Fibroblast of skin of right quadriceps (primary cell): Measurements from ENCODE around the gene TK1.

Source experiments
- DNase-seq: peaks from one replicate; pipeline ENCODE4 v3.0.0-alpha.2; 2013

TK1 gene

DNA sequence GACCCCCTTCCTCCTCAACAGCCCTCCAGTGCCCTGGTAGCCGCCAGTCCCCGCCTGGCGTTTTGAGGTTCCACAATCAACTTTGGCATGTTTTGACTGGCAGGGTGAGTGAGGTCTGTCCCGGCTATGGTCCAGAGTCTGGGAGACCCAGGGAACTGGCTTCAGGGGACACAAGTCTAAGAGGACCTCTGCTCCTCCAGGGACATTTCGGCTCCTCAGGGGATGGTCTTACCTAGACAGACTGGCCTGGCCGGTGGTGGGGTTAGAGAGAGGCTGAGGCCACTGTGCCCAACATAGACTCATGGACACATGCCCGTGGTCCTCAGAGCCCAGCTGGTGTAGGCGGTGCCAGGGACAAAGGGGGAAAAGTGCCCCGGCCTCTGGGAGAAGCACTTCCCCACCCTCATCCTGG lies 54.1 kb downstream of the TK1 start:
- DNase-seq, result no peak

DNA sequence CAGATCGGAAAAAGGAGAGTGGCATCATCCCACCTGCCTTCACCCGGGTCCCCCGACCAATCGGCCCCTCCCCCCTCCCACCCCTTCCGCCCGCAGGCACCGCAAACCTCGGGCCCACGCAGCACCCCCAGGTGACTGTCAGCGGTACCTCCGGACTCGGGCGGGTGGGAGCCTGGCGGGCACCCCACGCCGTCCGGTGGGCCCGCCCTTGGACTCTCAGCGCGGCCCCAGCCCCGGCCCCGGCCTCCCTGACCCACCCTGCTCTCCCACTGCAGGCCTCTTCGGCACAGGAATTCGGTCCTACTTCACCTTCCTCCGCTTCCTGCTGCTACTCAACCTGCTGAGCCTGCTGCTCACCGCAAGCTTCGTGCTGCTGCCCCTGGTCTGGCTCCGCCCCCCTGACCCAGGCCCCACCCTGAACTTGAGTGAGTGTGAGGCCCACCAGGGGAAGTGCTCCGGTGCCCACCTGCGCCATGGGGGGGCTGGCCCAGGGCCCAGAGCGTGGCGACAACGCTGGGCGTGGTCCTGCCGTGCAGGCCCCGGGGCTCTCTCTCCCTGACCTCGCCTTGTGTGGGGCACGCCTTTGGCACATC lies 54.7 kb downstream of the TK1 start:
- no peak for DNase-seq

- DNase-seq, result no peak
These were observed 55.4 kb downstream of the TK1 start for GRCh38 chr17:78131172-78132083.

GRCh38 chr17:78130437-78131101 lies 56.3 kb downstream of the TK1 start, which contains the start of gene TMC8:
TSS of gene TMC8 (plus strand) at chr17:78130771. CDS start at chr17:78131589, 818 bp downstream.
- no peak for DNase-seq

- no peak for DNase-seq
These were observed 56.8 kb downstream of the TK1 start for GRCh38 chr17:78130090-78130436.

- no peak for DNase-seq
These were observed 57.3 kb downstream of the TK1 start for GRCh38 chr17:78129351-78130089.

GRCh38 chr17:78128551-78129350 lies 58.1 kb downstream of the TK1 start, which contains the start of gene TMC6:
TSS of gene TMC6 (minus strand) at chr17:78128755. CDS start at chr17:78126832, 1,923 bp downstream.
- DNase-seq, result no peak

DNA sequence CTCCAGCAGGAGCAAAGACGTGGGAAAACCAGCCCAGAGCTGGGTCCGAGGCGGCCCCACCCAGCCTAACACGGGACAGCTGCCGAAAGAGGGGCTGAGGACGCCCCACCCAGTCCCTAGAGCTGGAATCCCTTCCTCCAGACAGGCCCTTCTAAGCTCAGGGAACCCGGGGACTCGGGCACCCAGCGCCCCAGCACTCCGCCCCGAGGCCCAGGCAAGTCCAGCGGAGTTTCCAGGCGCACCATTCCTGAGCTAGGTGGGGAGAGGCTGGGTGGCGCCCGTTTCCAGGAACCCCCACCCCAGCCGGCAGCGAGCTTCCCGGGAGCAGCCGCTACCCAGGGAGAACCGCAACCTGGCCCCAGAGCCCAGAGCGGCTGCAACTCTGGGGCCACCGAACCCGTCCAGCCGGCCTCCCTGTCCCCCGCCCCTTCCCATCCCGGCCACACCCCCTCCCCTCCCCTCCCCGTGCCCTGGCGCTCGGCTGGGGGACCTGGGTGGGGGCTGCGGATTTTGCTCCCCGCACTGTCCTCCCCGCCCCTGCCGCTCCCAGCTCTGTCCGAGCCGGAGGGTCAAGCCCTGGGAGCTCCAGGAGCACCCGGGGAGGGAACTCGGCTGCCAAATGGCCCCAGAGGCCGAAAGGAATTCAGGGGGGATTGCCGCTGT lies 58.8 kb downstream of the TK1 start:
- no peak for DNase-seq

- no peak for DNase-seq
These were observed 59.5 kb downstream of the TK1 start for GRCh38 chr17:78127239-78127887.

DNA sequence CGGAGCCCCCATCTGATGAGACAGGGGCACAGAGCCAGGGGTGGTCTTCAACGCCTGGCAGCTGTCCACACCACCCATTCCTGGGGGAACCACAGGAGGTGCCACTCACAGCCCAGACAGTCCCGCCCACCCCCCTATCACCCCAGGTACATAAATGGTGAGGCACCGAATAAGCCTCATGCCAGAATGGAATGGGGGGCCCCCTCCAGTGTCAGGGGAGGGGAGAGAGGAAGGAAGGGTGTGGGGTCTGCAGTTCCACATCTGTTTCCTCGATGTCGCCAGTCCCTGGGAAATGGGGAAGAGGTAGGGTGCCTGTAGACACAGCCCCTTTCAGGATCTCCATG lies 60.0 kb downstream of the TK1 start:
- no peak for DNase-seq

GRCh38 chr17:78125976-78126894 lies 60.6 kb downstream of the TK1 start:
- no peak for DNase-seq

DNA sequence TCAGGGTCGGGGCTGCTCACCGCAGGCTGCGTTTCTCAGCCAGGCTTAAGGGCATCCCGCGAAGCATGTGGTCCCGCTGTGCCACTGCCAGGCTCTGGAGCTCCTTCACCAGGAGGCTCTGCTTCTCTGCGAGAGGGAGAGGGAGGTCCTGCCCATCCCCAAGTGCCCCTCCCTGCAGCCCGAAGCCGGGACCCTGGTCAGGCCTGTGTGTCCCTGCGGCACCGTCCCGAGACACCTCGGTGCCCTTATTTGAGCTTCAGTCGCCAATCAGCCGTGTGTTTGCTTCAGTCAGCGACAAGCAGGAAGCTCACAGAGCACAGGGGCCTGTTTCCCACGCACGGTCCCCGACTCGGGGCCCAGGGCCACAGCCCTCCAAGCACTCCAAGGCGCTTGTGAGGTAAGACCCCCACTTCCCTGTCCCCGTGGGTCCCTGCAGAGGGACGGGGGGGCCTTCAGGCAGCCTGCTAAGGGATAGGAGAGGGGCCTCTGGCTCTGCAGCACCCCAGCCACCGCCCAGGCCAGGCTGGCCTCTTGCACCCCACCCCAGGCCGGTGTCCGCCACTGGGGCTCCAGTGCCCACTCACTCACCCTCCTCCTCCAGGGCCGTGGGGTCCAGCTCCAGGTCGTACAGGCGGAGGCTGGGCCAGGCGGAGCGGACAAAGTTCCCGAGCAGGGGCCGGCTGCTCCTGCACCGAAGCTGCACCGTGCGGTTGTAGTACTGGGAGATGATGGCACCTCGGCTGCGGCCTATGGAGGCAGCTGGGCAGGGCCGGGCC lies 61.5 kb downstream of the TK1 start:
- no peak for DNase-seq

GRCh38 chr17:78124836-78125137 lies 62.1 kb downstream of the TK1 start:
- no peak for DNase-seq
